ENCODE data around the gene STARD9.

Gene STARD9

DNA sequence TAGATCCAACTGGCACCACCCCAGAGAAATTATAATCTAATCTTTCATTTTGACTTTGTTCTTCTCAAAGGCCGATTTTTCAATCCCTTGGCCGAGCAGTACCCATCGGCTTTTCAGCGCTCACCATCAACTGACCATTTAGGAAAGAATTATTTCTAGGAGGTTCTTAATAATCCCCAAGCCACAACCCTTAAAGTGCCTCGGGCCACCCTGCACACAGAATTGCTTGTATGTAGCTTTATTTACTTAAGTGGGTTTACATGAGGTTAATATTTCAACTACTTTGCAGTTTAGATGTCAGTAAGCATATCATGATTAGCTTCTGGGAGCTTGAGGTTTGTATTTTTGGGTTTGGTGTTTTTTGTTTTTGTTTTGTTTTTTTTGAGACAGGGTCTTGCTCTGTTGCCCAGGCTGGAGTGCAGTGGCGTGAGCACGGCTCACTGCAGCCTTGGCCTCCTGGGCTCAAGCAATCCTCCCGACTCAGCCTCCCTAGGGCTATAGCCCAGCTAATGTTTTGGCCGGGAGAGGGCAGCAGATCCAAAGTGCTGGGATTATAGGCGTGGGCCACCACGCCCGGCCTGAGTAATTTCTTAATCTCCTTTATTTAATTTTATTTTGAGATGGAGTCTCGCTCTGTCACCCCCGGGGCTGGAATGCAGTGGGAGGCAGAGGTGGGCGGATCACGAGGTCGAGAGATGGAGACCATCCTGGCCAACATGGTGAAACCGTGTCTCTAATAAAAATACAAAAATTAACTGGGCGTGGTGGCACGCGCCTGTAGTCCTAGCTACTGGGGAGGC, 162.3 kb downstream of the STARD9 start:
- TF ChIP-seq, protein P1, sequence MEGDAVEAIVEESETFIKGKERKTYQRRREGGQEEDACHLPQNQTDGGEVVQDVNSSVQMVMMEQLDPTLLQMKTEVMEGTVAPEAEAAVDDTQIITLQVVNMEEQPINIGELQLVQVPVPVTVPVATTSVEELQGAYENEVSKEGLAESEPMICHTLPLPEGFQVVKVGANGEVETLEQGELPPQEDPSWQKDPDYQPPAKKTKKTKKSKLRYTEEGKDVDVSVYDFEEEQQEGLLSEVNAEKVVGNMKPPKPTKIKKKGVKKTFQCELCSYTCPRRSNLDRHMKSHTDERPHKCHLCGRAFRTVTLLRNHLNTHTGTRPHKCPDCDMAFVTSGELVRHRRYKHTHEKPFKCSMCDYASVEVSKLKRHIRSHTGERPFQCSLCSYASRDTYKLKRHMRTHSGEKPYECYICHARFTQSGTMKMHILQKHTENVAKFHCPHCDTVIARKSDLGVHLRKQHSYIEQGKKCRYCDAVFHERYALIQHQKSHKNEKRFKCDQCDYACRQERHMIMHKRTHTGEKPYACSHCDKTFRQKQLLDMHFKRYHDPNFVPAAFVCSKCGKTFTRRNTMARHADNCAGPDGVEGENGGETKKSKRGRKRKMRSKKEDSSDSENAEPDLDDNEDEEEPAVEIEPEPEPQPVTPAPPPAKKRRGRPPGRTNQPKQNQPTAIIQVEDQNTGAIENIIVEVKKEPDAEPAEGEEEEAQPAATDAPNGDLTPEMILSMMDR (IDR thresholded peaks at IDR 0.05; ENCODE audit: low read depth, low read length): no peak
- no peak for TF ChIP-seq MAX (IDR thresholded peaks at IDR 0.05; ENCODE audit: low read depth, low read length)
- TF ChIP-seq MYC (IDR thresholded peaks at IDR 0.05; ENCODE audit: low read depth, low read length): no peak
- TF ChIP-seq POLR2A (IDR thresholded peaks at IDR 0.05; ENCODE audit: extremely low read depth, insufficient read length): no peak
- no peak for DNase-seq (ENCODE audit: low read depth)
- H3K4me3 ChIP-seq (ENCODE audit: low read depth, low read length): peak overlapping the region; percentile 63

DNA sequence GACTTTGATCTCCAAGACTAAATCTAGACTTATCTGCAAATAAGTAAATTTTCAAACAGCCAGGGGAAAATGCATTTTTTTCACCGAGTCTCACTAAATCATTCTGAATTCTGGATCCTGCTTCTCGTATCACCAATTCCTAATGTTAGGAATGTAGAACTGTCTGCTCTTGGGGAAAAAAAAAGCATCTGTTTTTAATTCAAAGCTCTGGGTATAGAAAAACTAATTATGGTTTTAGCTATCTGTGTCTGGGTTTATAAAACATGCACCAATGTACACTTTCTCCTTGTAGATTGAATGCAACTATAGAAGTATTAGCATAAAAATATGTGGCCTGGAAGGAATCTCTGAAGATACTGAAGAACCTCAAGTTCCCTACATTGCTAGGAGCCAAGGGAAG, 166.3 kb downstream of the STARD9 start:
- no peak overlapping the region for H3K4me3 ChIP-seq (ENCODE audit: low read depth, low read length)
- no peak for TF ChIP-seq MAX (IDR thresholded peaks at IDR 0.05; ENCODE audit: low read depth, low read length)
- TF ChIP-seq POLR2A (IDR thresholded peaks at IDR 0.05; ENCODE audit: extremely low read depth, insufficient read length): no peak
- TF ChIP-seq, protein P1 (IDR thresholded peaks at IDR 0.05; ENCODE audit: low read depth, low read length): no peak
- TF ChIP-seq MYC (IDR thresholded peaks at IDR 0.05; ENCODE audit: low read depth, low read length): no peak
- no peak for DNase-seq (ENCODE audit: low read depth)

DNA sequence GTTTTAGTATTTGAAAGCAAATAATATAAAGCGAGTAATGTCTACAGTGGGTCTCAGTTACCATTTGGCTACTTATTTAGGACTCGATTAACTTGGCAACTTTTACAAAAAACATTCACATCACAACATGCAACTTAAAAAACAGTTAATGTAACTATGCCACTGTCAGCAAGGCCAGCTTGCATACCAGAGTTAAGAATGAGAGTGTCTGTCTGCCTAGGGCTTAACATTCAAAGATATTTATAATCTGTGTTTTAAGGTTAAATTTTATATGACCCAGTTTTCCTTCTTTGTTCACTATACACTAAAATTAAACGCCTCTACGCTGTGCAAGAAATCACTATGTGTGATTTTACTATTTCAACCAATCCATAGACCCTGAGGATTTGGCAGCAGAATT, 166.7 kb downstream of the STARD9 start:
- DNase-seq (ENCODE audit: low read depth): no peak
- TF ChIP-seq POLR2A (IDR thresholded peaks at IDR 0.05; ENCODE audit: extremely low read depth, insufficient read length) (no peak), MAX (IDR thresholded peaks at IDR 0.05; ENCODE audit: low read depth, low read length) (no peak), MYC (IDR thresholded peaks at IDR 0.05; ENCODE audit: low read depth, low read length) (no peak)
- TF ChIP-seq, protein P1 (IDR thresholded peaks at IDR 0.05; ENCODE audit: low read depth, low read length): no peak
- no peak overlapping the region for H3K4me3 ChIP-seq (ENCODE audit: low read depth, low read length)

- TF ChIP-seq MYC (IDR thresholded peaks at IDR 0.05; ENCODE audit: low read depth, low read length): no peak
- TF ChIP-seq POLR2A (IDR thresholded peaks at IDR 0.05; ENCODE audit: extremely low read depth, insufficient read length): no peak
- TF ChIP-seq, protein P1 (IDR thresholded peaks at IDR 0.05; ENCODE audit: low read depth, low read length): no peak
- no peak for TF ChIP-seq MAX (IDR thresholded peaks at IDR 0.05; ENCODE audit: low read depth, low read length)
- DNase-seq (ENCODE audit: low read depth): no peak
- no peak overlapping the region for H3K4me3 ChIP-seq (ENCODE audit: low read depth, low read length)
Measured at GRCh38 chr15:42744195-42744594, 168.8 kb downstream of the STARD9 start.

GRCh38 chr15:42749266-42749665, 173.9 kb downstream of the STARD9 start:
- H3K4me3 ChIP-seq (ENCODE audit: low read depth, low read length): no peak overlapping the region
- TF ChIP-seq MAX (IDR thresholded peaks at IDR 0.05; ENCODE audit: low read depth, low read length) (no peak), MYC (IDR thresholded peaks at IDR 0.05; ENCODE audit: low read depth, low read length) (no peak), POLR2A (IDR thresholded peaks at IDR 0.05; ENCODE audit: extremely low read depth, insufficient read length) (no peak)
- TF ChIP-seq, protein P1 (IDR thresholded peaks at IDR 0.05; ENCODE audit: low read depth, low read length): no peak
- no peak for DNase-seq (ENCODE audit: low read depth)
